ENCODE measurements around the gene AR.
"Not testable (repeated sequence)": the region's sequence is repeated elsewhere in the genome, so short reads cannot be mapped to it uniquely, and the experiment has no call there.

Gene AR

GRCh38 chrX:67648361-67648760 is 104.5 kb downstream of the AR start:
- no peak for DNase-seq

- no peak for DNase-seq
Measured at GRCh38 chrX:67651437-67652142, 107.8 kb downstream of the AR start.

GRCh38 chrX:67652543-67652942 is 108.7 kb downstream of the AR start:
- no peak for DNase-seq

- no peak for DNase-seq
Measured at GRCh38 chrX:67654301-67654700, 110.5 kb downstream of the AR start.

GRCh38 chrX:67665583-67665982 is 121.8 kb downstream of the AR start:
- no peak for DNase-seq

GRCh38 chrX:67670717-67671116 is 126.9 kb downstream of the AR start:
- not testable (repeated sequence) for DNase-seq

- DNase-seq: no peak
Measured at GRCh38 chrX:67673741-67674274, 130.0 kb downstream of the AR start.

- no peak for DNase-seq
Measured at GRCh38 chrX:67674741-67675140, 130.9 kb downstream of the AR start.

GRCh38 chrX:67684136-67684535 is 140.3 kb downstream of the AR start:
- DNase-seq: no peak

GRCh38 chrX:67692246-67692645 is 148.4 kb downstream of the AR start:
- no peak for DNase-seq

- no peak for DNase-seq
Measured at GRCh38 chrX:67693928-67694327, 150.1 kb downstream of the AR start.

- no peak for DNase-seq
Measured at GRCh38 chrX:67697452-67697851, 153.6 kb downstream of the AR start.

- DNase-seq: no peak
Measured at GRCh38 chrX:67700602-67701001, 156.8 kb downstream of the AR start.

- DNase-seq: no peak
Measured at GRCh38 chrX:67714004-67714403, 170.2 kb downstream of the AR start.

GRCh38 chrX:67717571-67717970 is 173.8 kb downstream of the AR start:
- no peak for DNase-seq

GRCh38 chrX:67718926-67719325 is 175.1 kb downstream of the AR start:
- no peak for DNase-seq

GRCh38 chrX:67720344-67720743 is 176.5 kb downstream of the AR start:
- DNase-seq: no peak

- no peak for DNase-seq
Measured at GRCh38 chrX:67721321-67721720, 177.5 kb downstream of the AR start.

- DNase-seq: no peak
Measured at GRCh38 chrX:67723580-67724351, 179.9 kb downstream of the AR start.

- no peak for DNase-seq
Measured at GRCh38 chrX:67724359-67725110, 180.7 kb downstream of the AR start.

- no peak for DNase-seq
Measured at GRCh38 chrX:67725471-67725870, 181.7 kb downstream of the AR start.

- no peak for DNase-seq
Measured at GRCh38 chrX:67726018-67726417, 182.2 kb downstream of the AR start.

- no peak for DNase-seq
Measured at GRCh38 chrX:67727576-67727975, 183.8 kb downstream of the AR start.

GRCh38 chrX:67730296-67730695 is 186.5 kb downstream of the AR start:
- DNase-seq: no peak

All from activated CD8-positive, alpha-beta memory T cell treated with anti-CD3 and anti-CD28 coated beads for 24 hours (primary cell).